SK-N-MC (cell line): ENCODE measurements around the gene ZNF555.

Experiments used
- EZH2 ChIP-seq: fragments of 200-600 bp; sonication (generic); IDR thresholded peaks from one replicate; pipeline ENCODE4 v1.6.1; 2017; ENCODE audit warnings: antibody characterized with exemption
- POLR2AphosphoS5 ChIP-seq: IDR thresholded peaks from 2 replicates; pipeline ENCODE4 v1.6.1; 2012; ENCODE audit warnings: mild to moderate bottlenecking, low read depth, low read length, borderline replicate concordance

DNA sequence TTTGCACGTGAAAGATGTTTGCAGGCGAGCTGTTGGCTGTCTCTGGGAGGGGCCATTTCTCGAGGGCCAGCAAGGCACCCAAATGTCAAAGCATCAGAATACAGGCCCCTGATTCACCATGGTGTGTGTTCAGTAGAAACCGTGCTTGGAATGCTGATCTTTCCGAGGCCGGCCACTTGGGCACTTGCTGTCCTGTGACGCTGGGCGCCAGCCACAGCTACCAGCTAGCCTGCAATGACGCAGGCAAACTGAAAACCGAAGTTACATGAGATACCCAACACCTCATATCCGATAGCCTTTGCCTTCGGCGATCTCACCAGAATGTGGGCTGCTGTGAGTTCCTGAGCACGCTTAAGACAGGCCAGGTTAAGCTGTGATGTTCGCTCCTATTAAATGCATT, 44.0 kb upstream of the ZNF555 start:
- TF ChIP-seq POLR2AphosphoS5 (no peak), EZH2 (no peak)
